ENCODE measurements around the gene ZNF112.
"Not testable (repeated sequence)": the region's sequence is repeated elsewhere in the genome, so short reads cannot be mapped to it uniquely, and the experiment has no call there.

Gene ZNF112

GRCh38 chr19:44356383-44357111 lies at the start of gene ZNF112:
Gene ZNF112, minus strand, starts transcription at chr19:44356680. Its CDS starts 16,141 bp downstream, at chr19:44340539.
- no peak for DNase-seq (ENCODE audit: insufficient read length, low spot score)

DNA sequence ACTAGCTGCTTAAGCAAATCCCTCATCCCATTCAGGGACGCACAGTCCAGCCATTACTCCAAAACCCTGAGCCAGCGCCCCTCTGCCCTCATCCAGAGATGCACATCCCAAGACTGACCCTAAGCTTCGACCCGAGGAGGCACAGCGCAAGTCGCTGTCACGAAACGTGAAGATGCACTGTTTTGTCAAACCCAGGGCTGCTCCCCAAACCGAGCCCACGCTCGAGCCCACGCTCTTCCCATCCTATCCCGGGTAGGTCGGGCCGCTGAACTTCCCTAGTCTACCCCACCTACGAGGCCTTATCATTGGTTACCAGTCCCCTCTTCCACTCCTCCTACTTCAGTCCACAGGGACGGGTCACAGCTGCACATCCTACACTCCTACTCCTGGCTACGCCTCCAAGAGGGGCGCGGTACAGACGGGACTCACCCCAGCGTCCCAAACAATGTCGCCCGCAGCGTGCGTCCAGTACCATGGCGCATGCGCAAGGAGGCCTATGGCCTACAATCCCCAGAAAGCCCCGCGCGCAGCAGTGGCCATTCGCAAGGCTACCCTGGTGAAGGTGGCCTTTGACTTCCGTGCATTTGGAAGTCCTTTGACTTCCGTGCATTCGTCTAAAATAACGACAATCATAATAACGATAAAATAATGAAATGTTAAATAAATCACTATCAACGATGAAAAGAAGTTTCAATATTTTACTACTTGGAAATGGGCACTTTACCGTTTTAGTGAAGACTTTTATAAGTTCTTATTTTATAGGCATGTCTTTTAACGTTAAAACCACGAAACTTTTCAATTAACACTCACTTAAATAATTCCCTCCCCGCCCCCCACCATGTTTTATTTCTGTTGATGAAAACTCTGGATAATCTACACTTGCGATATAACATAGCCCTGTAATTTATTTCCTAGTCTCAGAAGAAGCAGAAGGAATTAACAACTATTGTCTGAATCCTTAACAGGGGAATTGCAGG lies 44.9 kb upstream of the ZNF112 start, which contains the start of gene ZNF285:
Gene ZNF285 (minus strand): TSS at position 470 of the 977 bp plus-strand sequence. CDS start 4,395 bp downstream, outside the sequence.
- no peak for FAIRE-seq

More at GRCh38 chr19:44356383-44357111, at the start of gene ZNF112:
- FAIRE-seq = no peak

DNA sequence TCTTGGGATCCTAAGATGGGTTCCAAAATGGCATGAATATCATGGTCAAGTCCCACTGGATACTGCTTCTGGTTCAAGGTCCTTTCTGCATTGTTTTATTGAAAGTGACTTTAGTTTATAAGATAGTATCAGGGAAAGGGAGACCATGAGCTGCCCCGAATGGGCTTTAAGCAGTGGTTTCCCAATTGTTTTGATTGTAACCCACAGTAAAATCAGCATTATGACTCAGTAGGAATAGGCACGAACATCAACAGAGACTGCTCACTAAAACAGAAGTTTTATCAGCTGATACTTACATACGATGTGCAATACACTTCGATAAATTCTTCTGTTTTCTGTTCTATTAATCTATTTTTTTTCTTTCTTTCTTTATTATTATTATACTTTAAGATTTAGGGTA lies 32.8 kb upstream of the ZNF112 start:
- not testable (repeated sequence) for DNase-seq (ENCODE audit: insufficient read length, low spot score); FAIRE-seq

More for the DNA sequence above, 44.9 kb upstream of the ZNF112 start, which contains the start of gene ZNF285:
- peak; percentile 48 for DNase-seq (ENCODE audit: insufficient read length, low spot score)

- FAIRE-seq = no peak
- DNase-seq (ENCODE audit: insufficient read length, low spot score) = no peak
Measured at GRCh38 chr19:44374789-44375188, 18.3 kb upstream of the ZNF112 start.

- no peak for DNase-seq (ENCODE audit: insufficient read length, low spot score)
- FAIRE-seq = no peak
Measured at GRCh38 chr19:44371815-44372480, 15.5 kb upstream of the ZNF112 start.

DNA sequence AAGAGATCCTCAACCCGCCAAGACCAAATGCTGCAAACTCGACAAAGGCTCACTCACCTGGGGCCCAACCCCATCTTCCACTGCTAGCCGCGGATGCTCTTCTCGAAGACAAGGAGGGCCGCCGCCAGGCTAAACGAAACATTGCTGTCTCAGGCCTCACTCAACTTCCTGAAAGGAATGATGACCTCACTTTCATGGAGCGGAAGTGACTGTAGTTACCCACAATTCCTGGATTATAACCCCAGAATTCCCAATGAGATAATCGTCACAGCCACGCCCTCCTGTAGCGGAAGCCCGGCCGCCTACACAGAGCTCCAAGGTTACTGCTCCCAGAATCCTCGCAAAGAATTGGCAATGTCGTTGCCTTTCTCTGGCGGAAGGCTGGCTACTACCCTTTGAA lies 10.5 kb upstream of the ZNF112 start:
- DNase-seq (ENCODE audit: insufficient read length, low spot score) (no peak), FAIRE-seq (no peak)

DNA sequence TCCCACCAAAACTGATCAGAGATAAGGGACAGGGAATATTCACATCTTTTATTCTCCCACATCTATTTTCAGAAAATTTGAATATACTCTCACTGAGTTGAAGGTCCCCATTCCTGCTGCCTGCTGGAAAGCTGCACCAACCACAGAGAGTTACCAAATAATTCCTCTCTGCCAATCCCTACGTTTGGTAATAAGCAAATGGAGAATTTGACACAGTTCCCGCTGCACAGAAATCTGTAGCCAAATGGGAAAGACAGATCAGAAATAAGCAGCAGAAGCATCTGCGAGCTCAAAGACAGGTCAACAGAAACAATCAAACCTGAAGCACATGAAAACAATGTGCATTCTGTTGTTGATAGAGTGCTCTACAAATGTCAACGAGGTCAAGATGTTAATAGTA lies 9.9 kb downstream of the ZNF112 start:
- FAIRE-seq (no peak), DNase-seq (ENCODE audit: insufficient read length, low spot score) (no peak)

- DNase-seq (ENCODE audit: insufficient read length, low spot score) = no peak
- no peak for FAIRE-seq
Measured at GRCh38 chr19:44345959-44346358, 10.5 kb downstream of the ZNF112 start.

- FAIRE-seq = no peak
Measured at GRCh38 chr19:44344255-44344654, 12.2 kb downstream of the ZNF112 start.

DNA sequence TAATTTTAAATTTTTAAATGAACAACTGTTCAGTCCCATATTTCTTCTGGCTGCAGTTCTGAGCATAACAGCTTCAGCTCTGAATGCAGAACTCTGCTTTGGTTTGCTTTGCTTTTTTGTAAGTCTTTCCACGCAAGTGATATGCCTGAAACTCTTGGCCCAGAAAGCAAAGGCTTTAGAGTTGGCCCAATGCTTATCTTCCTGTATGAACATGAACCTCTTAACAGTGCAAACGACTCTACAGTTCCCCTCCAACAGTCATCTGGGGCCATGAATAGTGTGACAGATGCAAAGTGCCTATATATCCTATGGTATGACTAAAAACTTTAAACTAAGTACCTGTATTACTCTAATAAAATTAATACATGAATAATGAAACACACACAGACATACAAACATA lies 14.7 kb downstream of the ZNF112 start:
- FAIRE-seq (no peak), DNase-seq (ENCODE audit: insufficient read length, low spot score) (no peak)

More at GRCh38 chr19:44344255-44344654, 12.2 kb downstream of the ZNF112 start:
- no peak for DNase-seq (ENCODE audit: insufficient read length, low spot score)

DNA sequence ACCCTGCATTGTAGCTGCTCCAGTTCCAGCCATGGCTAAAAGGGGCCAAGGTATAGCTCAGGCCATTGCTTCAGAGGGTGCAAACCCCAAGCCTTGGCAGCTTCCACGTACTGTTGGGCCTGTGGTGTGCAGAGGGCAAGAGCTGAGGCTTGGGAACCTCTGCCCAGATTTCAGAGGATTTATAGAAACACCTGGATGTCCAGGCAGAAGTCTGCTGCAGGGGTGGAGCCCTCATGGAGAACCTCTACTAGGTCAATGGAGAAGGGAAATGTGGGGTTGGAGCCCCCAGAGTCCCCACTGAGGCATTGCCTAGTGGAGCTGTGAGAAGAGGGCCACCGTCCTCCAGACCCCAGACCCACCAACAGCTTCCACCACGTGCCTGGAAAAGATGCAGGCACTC lies 21.8 kb downstream of the ZNF112 start:
- FAIRE-seq = not testable (repeated sequence)

GRCh38 chr19:44332145-44332544 lies 24.3 kb downstream of the ZNF112 start:
- FAIRE-seq (no peak), DNase-seq (ENCODE audit: insufficient read length, low spot score) (no peak)

More for the DNA sequence above, 21.8 kb downstream of the ZNF112 start:
- not testable (repeated sequence) for DNase-seq (ENCODE audit: insufficient read length, low spot score)

DNA sequence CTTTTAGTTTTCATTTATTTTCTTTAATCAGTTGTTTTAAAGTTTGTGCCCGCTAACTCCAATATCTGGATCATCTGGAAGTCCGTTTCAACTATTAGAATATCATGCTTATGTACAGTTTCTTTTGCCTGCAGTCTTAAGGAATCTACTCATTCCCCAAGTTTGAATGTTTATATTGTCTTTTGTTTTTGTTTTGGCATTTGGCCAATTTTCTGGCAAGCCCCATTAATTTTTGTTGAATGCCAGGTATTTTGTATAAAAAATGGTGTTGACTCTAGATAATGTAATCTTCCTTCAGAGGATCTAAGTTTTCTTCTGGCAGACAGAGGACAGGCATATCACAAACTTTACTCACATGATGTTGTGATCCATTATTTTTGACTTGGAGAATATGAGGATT lies 40.6 kb downstream of the ZNF112 start:
- FAIRE-seq (no peak), DNase-seq (ENCODE audit: insufficient read length, low spot score) (no peak)

DNA sequence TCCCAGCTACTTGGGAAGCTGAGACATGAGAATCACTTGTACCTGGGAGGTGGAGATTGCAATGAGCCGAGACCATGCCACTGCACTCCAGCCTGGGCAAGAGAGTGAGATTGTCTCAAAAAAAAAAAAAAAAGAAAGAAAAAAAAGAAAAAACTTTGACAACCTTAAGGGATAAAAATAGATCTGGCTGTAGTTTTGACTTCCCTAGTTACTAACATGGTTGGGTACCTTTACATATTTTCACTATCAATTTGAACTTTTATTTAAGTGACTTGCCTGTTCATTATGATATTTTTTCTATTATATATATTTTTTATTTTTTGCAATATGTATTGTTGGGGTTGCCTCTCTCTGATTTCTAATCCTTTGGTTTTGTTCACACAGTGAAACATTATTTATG lies 43.2 kb downstream of the ZNF112 start:
- no peak for FAIRE-seq
- no peak for DNase-seq (ENCODE audit: insufficient read length, low spot score)

DNA sequence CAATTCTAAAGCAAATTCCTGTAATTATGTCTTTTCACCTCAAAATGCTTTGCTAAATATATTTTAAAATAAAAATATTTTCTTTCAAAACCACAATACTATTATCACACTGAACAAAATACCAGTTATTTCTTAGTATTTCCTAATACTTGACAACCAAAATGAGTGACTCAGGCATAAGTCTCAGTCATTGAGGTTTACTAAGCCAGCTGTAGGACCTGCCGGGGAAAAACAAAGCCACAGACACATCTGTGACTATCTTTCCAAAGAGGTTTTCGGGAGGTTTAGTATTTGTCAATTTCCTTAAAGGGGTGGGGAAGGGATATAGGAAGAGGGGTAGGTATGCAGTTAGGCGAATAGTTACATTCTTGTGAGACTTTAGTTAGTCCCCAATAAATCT lies 48.5 kb downstream of the ZNF112 start:
- no peak for DNase-seq (ENCODE audit: insufficient read length, low spot score)
- no peak for FAIRE-seq

DNA sequence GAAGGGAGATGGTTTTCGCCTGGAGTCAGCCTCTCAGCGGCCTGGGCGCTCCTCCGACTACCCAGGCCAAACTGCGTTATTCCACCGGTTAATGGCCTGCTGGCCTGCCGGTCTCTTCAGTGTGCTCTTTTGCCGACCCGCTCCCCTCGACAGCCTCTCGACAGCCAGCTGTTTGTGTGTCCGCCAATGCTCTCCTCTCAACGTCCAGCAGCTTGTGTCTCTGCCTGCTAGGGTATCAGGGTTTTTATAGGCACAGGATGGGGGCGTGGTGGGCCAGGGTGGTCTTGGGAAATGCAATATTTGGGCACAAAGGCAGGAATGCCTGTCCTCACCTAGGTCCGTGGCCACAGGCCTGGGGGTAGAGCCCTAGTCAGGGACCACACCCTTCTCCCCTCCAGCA lies 50.2 kb downstream of the ZNF112 start:
- no peak for FAIRE-seq

DNA sequence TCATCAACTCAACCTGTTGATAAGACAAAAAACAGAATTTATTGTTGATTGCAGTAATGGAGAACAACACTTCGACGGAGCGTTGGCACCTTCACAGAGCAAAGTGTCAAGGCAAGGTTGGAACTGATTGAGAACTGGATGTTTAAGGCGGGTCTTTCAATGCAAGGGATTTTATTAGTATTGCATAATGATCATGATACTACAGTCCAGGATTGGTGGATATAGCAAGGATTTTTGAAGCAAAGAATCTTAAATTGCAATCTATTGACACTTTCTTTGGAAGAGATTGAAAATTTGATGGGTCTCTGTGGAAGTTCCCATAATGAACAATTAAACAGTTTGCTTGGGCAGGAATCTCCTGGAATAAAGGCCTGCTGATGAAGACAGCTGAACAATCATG lies 51.0 kb downstream of the ZNF112 start:
- DNase-seq (ENCODE audit: insufficient read length, low spot score) (no peak), FAIRE-seq (no peak)

More for the DNA sequence above, 50.2 kb downstream of the ZNF112 start:
- DNase-seq (ENCODE audit: insufficient read length, low spot score) = no peak

DNA sequence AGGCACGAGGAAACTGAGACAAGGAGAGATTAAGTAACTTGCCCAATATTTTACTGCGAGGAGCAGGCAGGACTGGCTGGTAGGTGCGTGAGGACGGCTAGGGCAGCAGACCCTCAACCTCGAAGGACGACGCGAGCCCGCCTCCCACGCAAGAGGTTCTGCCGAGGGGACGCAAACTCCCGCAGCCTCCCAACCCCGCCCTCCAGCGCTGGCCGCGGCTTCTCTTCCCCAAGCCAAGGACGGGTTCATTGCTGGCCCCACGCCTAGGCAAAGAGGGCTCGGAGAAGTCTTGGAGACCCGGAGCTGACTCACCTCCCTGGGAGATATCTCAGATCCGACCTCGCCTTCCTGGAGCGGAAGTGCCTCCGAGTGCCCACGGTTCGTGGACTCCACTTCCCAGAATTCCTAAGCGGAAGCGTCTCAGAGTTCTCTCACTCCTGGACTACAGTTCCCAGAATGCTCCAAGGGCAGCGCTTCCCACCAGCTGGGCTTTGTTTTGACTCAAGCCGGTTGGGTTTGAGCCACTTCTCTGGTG lies 51.8 kb downstream of the ZNF112 start, which contains the start of gene ZNF235:
Gene ZNF235 (minus strand): TSS at position 367 of the 535 bp plus-strand sequence. CDS start 1,621 bp downstream, outside the sequence.
- FAIRE-seq = peak; percentile 95
- peak; percentile 86 for DNase-seq (ENCODE audit: insufficient read length, low spot score)

DNA sequence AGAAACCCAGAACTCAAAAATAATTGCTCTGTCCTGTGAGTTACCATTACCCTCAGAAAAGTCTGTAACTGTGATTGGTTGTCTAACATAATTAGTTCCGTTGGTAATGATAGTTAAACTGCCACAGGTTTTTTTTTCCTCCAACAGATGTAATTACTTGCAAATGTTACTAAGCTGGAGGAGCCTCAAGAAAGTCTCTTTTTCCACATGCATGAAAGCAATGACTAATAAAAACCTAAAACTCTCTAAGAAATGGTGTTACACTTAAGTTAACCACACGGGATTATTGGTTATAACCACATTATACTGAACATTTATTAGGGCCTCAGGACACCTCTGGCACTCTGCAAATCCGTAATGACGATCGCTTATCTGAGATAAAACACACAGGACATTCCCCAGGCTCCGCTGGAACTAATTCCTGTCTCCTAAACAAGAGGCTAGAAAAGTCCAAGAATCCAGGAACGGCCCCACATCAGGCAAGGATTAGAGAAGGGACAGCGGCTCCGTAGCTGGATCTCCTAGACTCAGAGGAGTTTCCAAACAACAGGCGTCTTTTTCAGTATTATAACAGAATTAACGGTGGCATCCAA lies 52.4 kb downstream of the ZNF112 start:
- DNase-seq (ENCODE audit: insufficient read length, low spot score) = no peak

GRCh38 chr19:44303320-44303719 lies 53.2 kb downstream of the ZNF112 start:
- DNase-seq (ENCODE audit: insufficient read length, low spot score) = no peak
- no peak for FAIRE-seq

More for the DNA sequence above, 52.4 kb downstream of the ZNF112 start:
- FAIRE-seq = no peak

Measured in GM19239 (cell line).